Stimulated activated CD8-positive, alpha-beta memory T cell treated with anti-CD3 and anti-CD28 coated beads, Interleukin-4, amount 100 ng/mL, for 4 hours (primary cell): ENCODE data around the gene DNHD1.

ENCODE experiments used
- DNase-seq, 2 donors: peaks; one replicate each; pipeline ENCODE4 v3.0.0-alpha.2; 2020; ENCODE audit warnings: low read depth in 2 of 2, low spot score in 1 of 2

Gene DNHD1

DNA sequence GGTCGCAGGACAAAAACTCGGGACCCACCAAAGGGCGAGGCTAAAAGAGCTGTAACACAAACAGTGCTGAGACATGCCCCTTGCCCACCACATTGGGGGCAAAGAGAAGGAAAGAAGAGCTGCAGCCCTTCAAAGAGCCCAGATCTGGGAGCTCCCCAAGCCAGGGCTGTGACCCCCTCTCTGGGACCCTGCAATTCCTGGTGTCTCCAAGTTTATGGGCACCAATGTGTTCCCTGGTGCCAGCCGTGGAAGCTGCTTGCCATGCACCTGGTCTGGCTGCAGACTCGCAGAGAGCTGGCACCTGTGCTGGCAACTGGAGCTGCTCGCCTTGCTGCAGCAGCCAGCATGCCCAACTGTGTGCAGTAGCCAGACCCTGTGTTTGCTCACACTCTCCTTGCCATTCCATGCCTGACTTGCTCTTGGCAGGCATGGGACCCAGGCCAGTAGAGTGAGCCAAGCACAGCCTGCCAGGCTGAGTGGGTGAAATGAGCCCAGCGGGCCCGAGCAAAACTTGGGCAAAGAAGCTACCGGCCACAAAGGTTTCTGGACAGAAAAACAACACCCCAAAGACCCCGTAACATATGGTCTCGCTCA is 90.4 kb downstream of the DNHD1 start:
- no peak for DNase-seq

DNA sequence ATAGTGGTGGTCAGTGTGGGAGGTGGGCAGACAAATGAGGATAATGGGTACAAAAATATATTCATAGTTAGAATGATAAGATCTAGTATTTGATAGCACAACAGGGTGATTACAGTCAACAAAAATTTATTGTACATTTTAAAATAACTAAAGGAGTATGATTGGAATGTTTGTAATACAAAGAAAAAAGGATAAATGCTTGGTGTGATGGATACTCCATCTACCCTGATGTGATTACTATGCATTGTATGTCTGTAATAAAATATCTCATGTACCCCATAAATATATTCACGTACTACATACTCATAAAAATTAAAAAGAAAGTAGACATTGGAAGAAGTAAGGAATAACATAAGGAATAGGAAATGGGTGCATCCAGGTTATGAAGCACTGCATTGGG is 90.9 kb downstream of the DNHD1 start:
- no peak for DNase-seq

DNA sequence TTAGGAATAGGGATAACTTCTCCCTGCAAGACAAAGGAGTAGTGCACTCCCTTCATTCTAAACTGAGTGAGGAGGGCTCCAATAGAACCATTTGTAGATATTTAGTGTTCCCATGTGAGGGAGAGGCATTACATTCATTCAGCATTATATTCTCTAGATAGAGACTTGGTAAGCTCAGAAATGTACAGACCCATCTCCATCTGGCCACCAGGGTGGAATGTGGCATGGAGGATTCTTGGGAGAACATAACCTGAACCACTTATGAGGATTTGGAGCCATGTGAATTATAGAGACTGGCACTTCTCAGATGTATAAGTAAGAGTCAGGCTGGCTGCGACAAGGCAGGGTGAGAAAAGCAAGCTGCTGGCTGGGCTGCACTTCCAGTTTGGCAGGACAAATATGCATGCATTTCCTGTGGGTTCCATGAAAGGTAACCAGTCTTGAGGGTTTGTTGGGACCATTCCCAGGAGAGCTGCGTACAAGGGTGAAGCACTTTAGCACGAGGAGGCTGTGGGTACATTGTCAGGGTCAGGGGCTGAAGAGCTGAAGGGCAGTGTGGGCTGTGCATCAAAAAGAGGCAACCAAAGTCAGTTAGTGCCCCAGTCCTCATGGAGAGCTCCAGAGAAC is 97.2 kb downstream of the DNHD1 start:
- DNase-seq, result no peak

DNA sequence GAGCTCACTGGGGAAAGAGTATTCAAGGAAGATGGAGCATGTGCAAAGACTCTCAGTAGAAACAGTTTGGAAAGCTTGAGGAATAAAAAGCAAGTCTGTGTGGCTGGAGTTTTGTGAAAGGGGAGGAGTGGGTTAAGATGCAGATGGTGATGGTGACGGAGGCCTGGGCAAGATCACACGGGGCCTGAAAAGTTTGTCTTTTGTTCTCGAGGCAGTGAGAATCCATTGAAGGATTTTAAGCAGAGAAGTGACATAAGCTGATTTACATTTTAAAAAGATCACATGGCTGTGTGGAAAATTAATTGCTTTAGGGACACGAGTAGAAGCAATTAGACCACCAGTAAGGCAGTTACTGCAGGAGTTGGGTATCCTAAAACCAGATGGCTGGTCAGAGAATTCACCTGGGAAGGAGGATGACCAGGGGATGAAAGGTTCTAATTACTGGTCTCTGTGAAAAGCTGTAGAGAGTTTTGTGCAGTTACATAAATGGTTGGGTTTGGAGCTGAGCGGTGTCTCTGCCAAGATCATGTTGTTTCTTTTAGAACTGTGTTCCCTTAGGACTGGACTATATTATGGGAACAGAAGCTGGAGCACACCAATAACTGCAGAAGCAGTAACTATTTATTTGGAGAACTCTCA is 99.3 kb downstream of the DNHD1 start:
- no peak for DNase-seq

DNA sequence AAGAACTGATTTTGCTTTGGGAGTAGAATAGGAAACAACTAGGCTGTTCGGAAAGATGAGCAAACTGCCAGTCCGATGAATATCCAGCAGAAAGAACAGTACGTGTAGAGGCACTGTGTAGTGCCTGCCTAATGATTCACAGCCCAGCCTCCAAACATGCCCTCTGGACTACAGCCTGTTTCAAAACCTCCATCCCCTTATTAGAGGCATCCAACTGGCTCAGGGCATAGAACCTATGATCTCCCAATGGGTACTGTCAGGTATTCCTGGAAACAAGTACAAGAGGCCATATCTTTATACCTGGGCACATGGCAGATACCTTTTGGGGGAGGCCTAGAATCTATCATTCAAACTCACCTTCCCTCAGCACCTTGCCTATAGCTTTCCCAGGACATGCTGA is 101.5 kb downstream of the DNHD1 start:
- DNase-seq, result no peak

DNA sequence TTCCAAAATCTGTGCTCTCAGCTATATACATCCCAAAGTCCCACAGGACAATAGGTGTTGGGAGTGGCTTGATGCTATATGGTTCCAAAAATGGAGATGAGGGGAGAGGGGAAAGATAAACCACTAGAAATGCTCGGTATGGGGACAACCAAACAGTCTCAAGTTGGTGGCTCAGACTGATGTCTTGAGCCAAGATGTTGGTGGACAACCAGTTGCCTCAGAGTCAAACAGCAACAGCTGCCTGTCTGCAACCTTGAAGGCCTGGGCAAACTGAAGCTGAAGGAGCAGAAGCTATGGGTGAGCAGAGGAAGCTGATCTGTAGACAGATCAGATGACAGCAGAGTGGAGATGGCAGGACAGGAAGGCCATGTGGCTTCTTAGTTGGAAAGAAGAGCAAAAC is 102.4 kb downstream of the DNHD1 start:
- no peak for DNase-seq

DNA sequence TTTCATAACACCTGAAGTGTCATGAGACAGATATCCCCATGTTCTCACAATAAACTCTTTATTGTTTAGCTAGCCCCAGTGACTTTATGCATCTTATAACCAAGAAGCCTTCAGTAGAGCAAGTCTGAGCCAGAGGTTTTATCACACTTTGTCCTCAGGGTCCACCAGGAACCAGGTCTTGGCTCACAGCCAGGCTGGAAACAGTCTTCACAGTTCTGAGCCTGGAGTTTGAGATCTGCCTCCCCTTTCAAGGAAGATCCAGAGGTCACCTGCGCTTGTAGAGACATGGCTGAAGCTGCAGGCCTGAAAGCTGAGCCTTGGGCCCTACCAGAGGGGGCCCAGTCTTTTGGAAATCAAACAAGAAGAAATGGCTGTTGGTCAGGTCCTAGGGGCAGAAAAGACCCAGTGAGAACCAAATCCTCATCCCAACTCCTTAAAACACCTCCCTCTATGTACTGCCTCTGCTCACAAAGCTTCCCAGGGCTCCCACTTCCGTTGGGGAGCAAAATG is 102.9 kb downstream of the DNHD1 start:
- DNase-seq, result no peak

DNA sequence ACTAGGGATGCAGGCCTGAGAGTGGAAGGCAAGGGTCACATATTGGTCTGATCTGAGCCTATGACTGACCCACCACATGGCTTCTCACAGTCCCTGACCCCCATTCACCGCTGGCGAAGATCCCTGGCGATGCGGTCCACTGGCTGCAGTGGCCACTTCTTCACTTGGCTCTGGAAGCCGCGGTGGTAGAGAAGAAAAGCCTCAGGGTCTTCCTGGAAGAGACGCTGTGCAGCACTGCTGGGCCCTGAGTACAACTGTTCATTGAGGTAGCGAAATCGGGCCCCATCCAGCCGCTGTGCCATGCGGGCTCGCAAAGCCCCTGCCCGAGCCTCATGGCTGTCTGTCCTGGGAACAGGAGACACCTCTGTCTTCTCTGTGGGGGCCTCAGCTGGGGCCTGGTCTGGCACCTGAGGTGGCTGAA is 104.0 kb downstream of the DNHD1 start:
- DNase-seq, result no peak

DNA sequence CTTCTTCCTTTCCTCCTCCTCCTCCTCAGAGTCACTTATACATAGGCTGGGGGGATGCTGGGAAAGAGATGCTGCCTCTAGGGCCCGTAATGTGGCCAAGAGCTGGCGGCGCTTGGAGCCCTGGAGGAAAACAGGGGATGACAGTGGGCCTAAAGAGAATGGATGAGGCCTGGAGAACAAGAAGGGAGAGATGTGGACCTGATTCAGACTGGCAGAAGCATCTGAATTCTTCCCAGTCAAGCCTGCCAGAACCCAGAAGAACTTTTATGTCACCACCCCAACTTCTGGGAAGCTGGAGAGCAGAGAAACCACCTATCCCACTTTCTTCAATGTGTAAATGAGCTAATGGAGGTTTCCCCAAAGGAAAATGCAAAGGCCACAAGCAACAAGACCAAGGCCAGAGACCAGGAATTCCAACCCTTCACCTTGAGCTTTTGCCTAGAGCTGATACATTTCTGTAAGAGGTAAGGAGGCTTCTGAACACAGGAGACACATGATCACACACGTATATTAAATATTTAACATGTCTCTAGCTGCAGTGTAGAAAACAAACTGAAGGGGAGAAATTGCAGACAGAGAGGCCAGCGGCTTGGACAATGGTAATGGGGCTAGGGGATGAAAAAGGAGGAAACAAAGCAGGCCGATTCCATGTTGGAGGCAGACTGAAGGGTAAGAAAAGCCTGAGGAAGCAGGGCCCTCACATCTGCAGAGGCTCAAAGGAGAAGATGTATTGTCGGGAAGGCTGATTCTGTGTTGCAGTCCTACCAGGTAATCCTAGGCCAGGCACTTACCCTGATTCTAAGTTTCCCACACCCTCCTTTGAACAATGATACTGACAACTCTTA is 105.2 kb downstream of the DNHD1 start:
- DNase-seq, result no peak

DNA sequence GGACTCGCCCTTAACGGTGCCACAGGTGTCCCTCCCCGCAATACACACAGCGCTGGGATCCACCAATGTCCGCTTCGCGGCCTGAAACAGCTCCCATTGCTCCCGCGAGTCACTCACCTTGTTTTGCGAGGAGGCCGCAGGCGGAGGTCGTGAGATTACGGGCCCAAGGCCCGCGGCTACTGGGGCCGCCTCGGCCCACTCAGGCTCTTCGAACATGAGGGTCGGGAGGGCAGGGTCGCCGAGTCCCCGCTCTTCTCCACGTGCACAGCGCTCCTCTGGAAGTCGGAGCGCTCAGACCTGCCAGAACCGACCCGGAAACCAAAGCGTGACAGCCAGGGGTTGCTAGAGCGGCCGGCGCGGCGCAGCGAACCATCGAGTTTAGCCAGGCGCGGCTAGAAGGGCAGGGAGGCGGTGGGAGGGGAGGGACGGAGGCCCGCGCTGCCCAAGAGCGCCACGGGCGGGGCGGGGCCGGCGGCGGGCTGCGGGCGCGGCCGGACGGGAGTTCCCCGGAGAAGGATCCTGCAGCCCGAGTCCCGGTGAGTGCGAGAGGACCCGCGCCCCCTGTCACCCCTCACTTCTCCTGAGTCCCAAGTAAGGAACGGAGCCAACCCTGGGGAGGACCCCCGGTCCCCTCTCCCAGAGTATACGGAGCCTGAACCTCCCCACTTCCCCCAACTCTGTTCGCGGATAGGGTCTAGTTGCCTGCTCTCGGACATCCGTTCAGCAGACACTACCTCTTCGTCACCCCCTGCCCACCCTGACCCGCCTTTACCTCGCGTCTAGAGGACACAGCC is 106.4 kb downstream of the DNHD1 start, which contains the start of the genes ILK and RRP8:
ILK (plus strand) TSS at position 488 of the 794 bp plus-strand sequence. CDS start 498 bp downstream, outside the sequence.
RRP8 (minus strand) TSS at position 330 of the 794 bp plus-strand sequence; CDS start at position 216, 114 bp downstream.
- DNase-seq, result peak; percentile 68 to 76

DNA sequence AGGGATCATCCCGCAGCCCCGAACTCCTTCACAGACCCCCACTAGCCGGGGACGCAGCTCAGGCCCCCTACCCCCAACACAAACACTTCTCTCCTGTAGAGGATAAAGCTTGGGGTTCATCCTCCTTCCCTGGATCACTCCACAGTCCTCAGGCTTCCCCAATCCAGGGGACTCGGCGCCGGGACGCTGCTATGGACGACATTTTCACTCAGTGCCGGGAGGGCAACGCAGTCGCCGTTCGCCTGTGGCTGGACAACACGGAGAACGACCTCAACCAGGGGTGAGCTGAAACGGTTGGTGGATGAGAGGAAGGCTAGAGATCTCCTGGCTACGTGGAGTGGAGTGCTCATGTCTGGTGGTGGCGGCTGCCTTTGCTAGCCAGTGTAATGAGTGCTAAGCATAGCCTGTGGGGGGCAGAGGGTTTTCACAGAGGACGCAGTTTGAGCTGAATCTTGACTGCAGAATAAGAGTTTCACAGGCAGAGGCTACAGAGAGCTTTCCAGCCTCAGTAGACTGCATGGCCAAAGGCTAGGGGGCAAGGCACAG is 107.1 kb downstream of the DNHD1 start:
- no peak for DNase-seq

DNA sequence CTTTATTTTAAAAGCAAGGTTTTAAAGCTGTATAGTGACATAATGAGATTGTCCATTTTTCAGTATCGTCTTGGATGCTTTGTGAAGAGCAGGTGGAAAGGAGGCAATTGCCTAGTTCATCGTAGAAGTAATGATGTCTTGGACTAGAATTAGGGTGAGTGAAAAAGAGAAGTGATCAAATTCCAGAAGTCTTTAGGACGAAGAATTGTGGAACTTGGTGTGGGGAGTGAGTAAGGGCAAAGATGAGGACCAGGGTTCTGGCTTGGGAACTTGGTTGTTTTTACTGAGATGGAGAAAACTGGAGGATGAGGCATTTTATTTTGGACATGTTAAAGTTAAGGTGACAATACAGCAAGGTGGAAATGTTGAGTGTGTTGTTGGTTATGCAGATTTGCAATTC is 107.7 kb downstream of the DNHD1 start:
- no peak for DNase-seq

DNA sequence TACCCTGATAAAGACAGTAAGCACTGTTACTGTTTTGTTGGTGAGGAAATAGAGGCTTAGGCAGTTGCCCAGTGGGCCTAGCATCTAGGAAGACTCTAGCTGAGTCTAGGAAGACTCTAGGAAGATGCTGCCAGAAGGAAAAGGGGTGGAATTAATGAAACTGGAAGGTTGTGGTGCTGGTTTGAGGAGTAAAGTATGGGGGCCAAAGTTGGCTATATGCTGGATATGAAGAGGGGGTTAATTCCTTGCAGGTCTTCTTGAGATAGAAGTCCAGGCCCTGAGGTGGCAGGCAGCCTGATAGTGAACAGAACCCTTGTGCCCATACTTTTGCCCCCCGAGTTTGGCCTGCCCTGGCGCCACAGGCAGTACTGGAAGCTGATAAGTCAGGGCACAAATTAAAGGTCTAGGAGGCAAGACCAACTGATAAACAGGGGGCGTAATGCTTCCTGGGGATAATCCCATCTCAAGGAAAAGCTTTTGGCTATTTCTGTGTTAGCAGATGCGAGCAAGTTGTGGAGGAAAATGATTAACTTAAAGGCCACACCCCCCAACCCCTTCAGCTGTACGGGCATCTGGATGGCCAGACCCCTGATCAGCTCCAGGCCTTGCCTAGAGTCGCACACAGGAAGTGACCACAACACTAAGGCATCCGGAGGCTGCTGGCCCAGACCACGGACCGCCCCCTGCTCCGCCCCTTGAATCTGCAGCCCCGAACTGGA is 109.5 kb downstream of the DNHD1 start:
- DNase-seq, result peak in 1 of 2 donors; percentile 39

DNA sequence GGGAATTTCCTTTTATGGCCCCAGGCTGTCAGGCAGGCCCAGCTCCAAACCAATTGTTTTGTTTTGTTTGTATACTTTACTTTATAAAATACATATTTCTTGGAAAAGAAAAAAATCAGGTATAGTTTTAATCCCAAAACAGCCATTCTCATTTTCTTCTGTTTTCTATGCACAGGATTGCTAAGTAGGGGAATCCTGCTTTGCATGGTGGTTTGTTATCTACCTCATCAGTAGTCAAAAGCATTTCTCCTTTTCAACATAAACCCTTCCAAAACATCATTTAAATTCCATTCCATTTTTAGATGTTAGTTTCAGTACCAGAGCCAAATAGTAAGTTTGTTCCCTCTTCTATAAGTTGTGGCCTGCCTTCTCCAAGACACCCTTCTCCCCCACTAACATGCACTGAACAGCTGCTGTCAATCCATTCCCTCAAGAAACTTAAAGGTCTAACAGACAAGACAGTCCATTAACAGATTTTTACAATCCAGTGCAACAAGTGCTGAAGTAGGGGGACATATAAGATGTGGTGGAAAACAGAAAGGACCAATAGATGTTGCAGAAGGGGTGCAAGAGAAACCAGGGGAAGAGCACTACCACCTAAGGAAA is 110.2 kb downstream of the DNHD1 start:
- no peak for DNase-seq

DNA sequence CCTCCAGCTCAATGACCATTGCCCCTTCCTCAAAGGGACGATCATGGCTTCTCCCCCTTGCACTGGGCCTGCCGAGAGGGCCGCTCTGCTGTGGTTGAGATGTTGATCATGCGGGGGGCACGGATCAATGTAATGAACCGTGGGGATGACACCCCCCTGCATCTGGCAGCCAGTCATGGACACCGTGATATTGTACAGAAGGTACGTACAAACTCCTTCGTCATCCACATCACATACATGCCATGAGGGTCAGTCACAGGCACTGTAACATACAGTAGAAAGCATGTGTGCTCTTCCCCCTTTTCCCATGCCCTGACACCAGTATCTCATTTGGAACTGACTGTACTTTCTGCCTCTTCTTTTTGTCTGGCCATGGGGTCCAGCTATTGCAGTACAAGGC is 110.9 kb downstream of the DNHD1 start:
- no peak for DNase-seq

DNA sequence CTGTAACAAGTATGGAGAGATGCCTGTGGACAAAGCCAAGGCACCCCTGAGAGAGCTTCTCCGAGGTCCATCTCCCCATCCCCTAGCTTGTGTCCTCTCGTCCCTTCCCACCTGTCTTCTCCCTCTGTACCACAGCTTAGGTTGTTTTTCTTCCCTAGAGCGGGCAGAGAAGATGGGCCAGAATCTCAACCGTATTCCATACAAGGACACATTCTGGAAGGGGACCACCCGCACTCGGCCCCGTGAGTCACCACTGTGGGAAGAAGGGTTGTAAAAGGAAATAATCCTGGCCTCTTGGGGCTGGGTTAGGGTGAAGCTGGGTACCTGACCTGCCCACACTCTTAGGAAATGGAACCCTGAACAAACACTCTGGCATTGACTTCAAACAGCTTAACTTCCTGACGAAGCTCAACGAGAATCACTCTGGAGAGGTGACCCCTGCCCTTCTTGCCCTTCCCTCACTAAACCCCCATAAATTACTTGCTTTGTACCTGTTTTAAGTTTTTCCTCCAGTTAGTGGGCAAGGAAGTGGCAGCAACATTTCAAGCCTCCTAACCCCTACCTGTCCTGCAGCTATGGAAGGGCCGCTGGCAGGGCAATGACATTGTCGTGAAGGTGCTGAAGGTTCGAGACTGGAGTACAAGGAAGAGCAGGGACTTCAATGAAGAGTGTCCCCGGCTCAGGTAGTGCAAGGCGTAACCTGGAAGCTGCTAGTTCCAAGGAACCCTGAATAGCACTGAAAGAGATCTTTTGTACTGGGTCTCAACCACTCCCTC is 111.8 kb downstream of the DNHD1 start:
- no peak for DNase-seq

DNA sequence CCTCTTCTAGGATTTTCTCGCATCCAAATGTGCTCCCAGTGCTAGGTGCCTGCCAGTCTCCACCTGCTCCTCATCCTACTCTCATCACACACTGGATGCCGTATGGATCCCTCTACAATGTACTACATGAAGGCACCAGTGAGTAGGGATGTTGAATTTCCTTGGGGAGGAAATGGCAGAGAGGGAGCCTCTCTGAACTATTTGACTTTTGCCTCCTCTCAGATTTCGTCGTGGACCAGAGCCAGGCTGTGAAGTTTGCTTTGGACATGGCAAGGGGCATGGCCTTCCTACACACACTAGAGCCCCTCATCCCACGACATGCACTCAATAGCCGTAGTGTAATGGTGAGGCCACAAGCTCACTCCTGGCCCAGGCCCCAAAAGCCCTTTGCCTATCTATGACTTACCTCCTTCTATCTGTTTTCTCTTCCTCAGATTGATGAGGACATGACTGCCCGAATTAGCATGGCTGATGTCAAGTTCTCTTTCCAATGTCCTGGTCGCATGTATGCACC is 112.5 kb downstream of the DNHD1 start:
- DNase-seq, result no peak

DNA sequence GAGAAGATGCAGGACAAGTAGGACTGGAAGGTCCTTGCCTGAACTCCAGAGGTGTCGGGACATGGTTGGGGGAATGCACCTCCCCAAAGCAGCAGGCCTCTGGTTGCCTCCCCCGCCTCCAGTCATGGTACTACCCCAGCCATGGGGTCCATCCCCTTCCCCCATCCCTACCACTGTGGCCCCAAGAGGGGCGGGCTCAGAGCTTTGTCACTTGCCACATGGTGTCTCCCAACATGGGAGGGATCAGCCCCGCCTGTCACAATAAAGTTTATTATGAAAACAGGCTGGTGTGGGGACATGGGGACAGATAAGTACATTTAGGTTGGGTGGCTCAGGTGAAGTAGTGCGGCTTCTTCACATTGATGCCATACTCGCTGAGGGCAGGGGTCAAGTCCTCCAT is 113.5 kb downstream of the DNHD1 start:
- no peak for DNase-seq
